Stimulated activated CD4-positive, alpha-beta T cell treated with anti-CD3 and anti-CD28 coated beads, Interleukin-1b, Interleukin-23, amount 100 ng/mL, for 24 hours (primary cell): ENCODE results near the gene LUZP1.

Experiments used
- DNase-seq, 4 experiments: peaks; one replicate each; pipeline ENCODE4 v3.0.0-alpha.2; 2020; ENCODE audit warnings: low read depth in 4 of 4, low spot score in 1 of 4

The LUZP1 gene

GRCh38 chr1:23156940-23157339 lies 11.7 kb downstream of the LUZP1 start:
- no peak for DNase-seq

GRCh38 chr1:23152966-23153684 lies 15.5 kb downstream of the LUZP1 start:
- DNase-seq: no peak

DNA sequence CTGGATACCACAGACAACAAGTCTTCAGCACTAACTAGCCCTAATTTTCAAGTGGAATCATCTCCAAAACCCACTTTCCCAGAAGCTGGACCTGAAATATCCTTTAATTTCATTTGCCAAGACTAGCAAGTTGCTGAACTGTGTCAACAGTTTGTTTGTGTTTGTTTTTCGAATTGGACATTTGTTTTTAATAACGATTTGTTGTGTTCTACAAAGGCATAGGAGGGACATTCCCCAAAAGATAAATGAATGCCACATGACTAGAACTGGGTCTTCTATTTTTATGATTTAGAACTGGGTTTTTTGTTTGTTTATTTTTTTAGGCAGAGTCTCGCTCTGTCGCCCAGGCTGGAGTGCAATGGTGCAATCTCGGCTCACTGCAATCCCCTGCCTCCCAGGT lies 17.9 kb downstream of the LUZP1 start:
- no peak for DNase-seq

DNA sequence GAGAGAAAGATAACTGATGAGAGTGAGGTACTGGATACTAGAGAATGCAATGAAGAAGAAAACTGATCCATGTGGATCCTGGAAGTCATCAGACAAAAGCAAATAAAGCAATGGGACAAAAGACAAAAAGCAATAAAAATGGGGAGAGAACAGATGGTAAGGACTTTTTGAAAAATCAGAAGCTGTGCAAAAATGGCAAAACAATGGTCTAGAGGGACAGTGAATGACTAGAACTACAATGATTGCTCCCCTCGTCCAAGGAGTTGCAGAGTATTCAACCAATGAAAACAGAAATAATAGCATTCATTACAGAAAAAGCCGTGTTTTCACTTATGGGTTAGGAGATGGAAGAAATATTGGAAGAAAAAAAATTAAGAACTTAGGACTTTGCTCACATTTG lies 18.5 kb downstream of the LUZP1 start:
- no peak for DNase-seq

DNA sequence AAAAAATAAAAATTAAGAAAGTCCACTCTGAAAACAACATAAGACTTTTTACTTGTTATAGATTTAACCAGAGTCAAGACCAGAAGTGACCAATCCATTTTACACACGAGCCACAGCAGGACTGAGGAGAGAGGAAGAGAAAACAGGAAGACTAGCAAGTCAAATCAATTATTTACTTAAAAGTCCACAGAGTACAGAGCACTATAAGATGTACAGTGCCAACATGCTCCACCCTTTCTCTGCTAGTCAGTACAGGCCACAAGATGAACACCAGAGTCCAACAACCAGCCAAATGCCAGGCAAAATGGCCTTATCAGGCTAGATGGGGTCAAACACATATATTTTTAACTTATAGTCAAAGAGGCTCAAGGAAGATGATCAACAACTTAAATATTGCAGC lies 19.5 kb downstream of the LUZP1 start:
- no peak for DNase-seq

GRCh38 chr1:23148084-23148483 lies 20.6 kb downstream of the LUZP1 start:
- no peak for DNase-seq

- DNase-seq: no peak
These were observed 27.6 kb downstream of the LUZP1 start for GRCh38 chr1:23140940-23141596.

DNA sequence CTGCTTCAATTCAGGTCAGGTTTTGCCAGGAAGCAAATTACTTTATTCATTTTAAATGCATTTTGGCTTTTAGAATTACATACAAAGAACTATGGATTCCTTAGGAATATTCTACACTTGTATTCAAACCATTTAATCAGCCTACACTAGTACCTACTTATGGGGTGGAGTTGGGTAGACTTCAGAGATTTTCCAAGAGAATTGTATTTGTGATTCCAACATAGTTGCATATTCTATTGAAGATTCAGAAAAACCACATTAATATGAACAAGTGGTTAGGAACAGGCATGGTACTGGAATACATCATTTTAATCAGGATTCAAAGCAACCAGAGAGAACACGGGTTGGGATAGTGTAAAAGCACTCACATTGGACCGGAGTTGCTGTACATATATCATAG lies 33.4 kb downstream of the LUZP1 start:
- no peak for DNase-seq

GRCh38 chr1:23134055-23134454 lies 34.6 kb downstream of the LUZP1 start:
- no peak for DNase-seq

- DNase-seq: no peak
These were observed 35.1 kb downstream of the LUZP1 start for GRCh38 chr1:23133587-23133986.

GRCh38 chr1:23132033-23132432 lies 36.6 kb downstream of the LUZP1 start:
- no peak for DNase-seq

- no peak for DNase-seq
These were observed 38.8 kb downstream of the LUZP1 start for GRCh38 chr1:23129846-23130245.

GRCh38 chr1:23126801-23127200 lies 41.9 kb downstream of the LUZP1 start:
- no peak for DNase-seq

DNA sequence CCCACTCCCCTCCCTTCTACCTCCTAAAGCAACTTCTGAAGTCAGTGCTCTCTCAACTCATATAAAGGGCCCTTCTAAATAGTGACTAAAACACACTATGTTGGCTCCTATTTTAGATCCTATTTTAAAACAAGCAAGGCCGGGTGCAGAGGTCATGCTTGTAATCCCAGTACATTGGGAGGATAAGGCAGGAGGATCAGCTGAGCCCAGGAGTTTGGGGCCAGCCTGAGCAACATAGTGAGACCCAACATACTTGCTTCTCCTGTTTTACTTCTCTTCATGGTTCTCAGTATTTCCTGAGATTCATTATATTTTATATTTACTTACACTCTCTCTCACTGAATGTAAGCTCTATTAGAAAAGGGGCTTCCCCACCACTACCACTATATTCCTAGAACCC lies 42.5 kb downstream of the LUZP1 start:
- DNase-seq: no peak

DNA sequence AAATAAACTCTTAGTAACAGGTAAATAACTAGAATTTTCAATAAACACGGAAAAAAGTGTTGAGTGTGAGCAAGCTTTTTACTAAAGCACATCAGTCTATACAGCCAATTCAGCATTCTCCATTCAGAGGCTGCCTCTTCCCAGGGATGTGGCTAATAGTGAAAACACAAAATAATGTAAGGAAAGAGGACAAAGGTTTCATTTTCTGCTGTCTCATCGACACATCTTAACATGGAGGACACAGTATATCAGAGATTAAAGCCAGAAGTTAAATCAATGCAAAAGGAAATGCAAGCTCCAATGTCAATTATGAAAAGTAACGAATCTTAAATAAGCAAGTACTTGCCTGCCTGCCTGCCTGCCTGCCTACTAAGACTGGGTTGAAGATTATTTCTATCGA lies 43.2 kb downstream of the LUZP1 start:
- no peak for DNase-seq

GRCh38 chr1:23124259-23125026 lies 44.2 kb downstream of the LUZP1 start:
- DNase-seq: no peak

DNA sequence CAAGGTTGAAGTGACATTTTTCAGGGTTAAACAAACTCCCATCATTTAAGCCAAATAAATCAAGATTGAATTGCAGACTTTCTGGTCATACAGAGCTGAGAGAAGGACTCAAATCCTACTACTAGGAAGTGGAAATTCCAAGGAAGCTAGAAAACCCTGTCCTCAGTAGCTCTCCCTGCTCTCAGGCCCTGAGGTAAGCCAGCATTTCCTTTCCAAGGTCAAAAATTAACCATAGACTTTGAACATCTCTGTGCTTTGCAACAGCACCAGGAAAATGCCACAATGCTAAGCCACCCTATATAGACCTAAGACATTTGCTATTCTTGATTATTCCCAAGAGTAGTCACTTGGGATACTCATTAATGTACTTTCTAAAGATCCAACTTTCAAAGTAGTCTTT lies 45.1 kb downstream of the LUZP1 start:
- no peak for DNase-seq

DNA sequence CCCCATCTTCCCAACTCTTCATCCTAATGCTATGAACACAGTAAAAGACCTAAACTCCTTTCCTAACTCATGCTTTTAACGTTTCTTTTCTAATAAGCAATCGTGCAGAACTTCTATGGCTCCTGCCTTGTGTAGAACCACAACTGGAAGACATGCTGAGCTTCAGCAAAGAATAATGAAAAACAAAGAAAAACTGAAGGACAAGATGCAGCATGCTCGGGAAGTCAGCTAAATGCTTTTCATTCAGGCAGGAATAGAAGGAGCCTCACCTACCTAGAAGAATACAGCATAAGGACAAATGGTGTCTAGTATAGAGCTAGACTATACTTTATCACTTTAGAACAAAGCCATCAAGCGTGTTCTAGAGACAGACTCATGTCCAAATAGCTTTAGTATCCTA lies 45.9 kb downstream of the LUZP1 start:
- DNase-seq: no peak

DNA sequence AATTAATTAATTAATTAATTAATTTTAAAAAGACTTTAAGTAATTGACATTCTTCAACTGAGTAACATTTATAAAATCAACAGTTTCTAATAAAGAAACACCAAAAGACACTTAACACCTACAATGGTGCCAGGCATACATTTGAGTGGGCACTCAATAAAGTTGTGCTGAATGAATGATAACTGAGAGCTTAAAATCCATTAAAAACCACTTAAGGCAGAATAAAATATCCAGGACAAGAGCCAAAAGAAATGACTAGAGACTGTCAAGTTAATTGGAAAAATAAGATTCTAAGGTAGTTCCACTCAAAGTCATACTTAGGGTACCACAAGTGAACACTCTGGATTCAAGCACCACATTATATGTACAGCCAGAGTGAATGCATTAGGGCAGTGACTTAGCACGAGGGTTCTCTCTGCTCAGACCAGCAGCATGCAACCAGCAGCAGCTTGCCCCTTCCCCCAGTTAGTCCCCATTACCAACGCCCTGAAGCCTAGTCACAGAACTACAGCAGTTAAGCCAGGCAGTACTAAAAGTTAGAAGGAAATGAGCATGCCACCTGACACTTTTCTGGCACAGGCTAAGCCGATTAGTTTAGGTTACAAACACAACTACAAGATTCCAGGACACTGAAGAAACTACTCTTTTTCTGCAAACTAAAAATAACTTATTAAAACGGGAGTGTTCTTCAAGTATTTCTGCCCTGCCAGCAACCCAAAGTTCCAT lies 46.5 kb downstream of the LUZP1 start:
- no peak for DNase-seq

- no peak for DNase-seq
These were observed 48.3 kb downstream of the LUZP1 start for GRCh38 chr1:23120383-23120782.

DNA sequence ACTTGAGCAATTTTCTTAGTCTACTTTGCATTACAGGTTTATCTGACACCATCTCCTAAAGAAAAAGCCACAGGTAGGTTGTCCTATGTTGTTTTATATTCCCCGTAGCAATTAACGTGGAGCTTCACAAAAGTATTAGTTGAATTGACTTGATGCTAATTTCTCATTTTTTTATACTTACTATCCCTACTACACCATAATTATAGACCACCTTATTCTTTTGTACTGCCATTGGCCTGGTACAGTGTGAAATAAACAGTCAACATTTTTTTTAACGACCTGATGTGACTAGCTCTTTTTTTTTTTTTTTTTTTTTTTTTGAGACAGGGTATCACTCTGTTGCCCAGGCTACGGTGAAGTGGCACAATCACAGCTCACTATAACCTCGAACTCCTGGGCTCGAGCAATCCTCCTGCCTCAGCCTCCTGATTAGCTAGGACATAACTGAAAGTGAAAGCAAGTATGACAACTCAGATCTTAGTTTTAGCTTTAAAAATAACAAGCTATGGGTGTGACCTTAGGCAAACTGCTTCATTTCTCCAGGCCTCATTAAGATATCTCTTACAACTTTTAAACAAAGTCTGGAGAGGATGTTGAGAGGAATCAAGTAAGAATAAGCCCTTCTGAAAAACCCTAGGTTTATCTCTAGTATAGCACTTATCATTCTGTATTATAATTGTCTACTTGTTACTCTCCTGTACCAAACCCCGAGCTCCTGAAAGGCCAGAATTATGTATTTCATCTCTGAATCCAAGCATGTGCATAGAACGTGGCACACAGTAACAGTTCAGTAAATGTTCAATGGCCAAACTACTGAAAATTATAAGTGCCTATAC lies 49.5 kb downstream of the LUZP1 start:
- no peak for DNase-seq
